NB4 (cell line): Measurements from ENCODE around the gene NPHP4.

Source experiments
- DNase-seq: peaks from one replicate; pipeline ENCODE4 v3.0.0; 2010; ENCODE audit warnings: low read depth
- H3K4me3 ChIP-seq: one replicate; pipeline ENCODE4 v1.5.1; 2011; ENCODE audit warnings: mild to moderate bottlenecking, low read depth, low read length, moderate library complexity
- CTCF ChIP-seq: IDR thresholded peaks from one replicate; pipeline ENCODE4 v1.5.1; 2012; ENCODE audit warnings: low read depth, low read length
- MYC ChIP-seq: IDR thresholded peaks from 2 replicates; pipeline ENCODE4 v1.6.1; 2011; ENCODE audit warnings: low read depth, low read length
- POLR2A ChIP-seq: IDR thresholded peaks from 2 replicates; pipeline ENCODE4 v1.6.1; 2011; ENCODE audit warnings: mild to moderate bottlenecking; ENCODE audit not compliant: insufficient read length; ENCODE audit errors: extremely low read depth
- TF ChIP-seq, protein P1 (sequence below): IDR thresholded peaks from 2 replicates; pipeline ENCODE4 v1.6.1; 2011; ENCODE audit warnings: low read depth, low read length

Gene NPHP4

GRCh38 chr1:5989731-5990271 lies 2.4 kb downstream of the NPHP4 start:
- DNase-seq, result no peak

GRCh38 chr1:5989286-5989605 lies 3.0 kb downstream of the NPHP4 start:
- TF ChIP-seq, protein P1, sequence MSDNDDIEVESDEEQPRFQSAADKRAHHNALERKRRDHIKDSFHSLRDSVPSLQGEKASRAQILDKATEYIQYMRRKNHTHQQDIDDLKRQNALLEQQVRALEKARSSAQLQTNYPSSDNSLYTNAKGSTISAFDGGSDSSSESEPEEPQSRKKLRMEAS, result no peak
- TF ChIP-seq CTCF, result no peak
- no peak for TF ChIP-seq MYC
- no peak for TF ChIP-seq POLR2A
- no peak overlapping the region for H3K4me3 ChIP-seq
- DNase-seq, result no peak

More at GRCh38 chr1:5989731-5990271, 2.4 kb downstream of the NPHP4 start:
- TF ChIP-seq POLR2A, result no peak
- TF ChIP-seq MYC, result no peak
- TF ChIP-seq, protein P1, result no peak
- TF ChIP-seq CTCF, result no peak
- no peak overlapping the region for H3K4me3 ChIP-seq

GRCh38 chr1:5988596-5989285 lies 3.5 kb downstream of the NPHP4 start:
- H3K4me3 ChIP-seq, result no peak overlapping the region
- no peak for DNase-seq
- no peak for TF ChIP-seq POLR2A
- no peak for TF ChIP-seq MYC
- TF ChIP-seq, protein P1, result no peak
- TF ChIP-seq CTCF, result no peak

GRCh38 chr1:5986018-5986417 lies 6.2 kb downstream of the NPHP4 start:
- no peak overlapping the region for H3K4me3 ChIP-seq
- TF ChIP-seq, protein P1, result no peak
- TF ChIP-seq MYC (no peak), CTCF (no peak), POLR2A (no peak)
- DNase-seq, result no peak

DNA sequence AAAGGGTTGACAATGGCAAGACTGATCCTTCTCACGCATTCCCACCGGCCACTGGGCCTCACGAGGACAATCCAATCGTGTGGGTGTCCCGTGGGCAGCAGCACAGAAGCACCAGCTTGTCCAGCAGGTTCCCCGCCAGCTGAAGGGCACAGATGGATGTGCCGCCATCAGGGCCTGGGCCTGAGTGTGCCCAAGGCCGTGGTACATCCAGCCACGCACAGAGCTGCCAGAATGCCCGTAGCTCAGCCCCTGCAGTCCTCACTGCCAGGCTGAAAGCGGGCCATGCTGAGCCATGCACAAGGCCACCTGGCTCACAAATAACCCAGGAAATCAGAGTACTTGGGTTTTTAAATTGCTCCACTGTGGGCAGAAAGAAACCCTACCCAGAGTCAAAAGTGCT lies 7.0 kb downstream of the NPHP4 start:
- DNase-seq, result no peak
- no peak overlapping the region for H3K4me3 ChIP-seq
- TF ChIP-seq POLR2A, result no peak
- no peak for TF ChIP-seq MYC
- TF ChIP-seq, protein P1, result no peak
- no peak for TF ChIP-seq CTCF
